ENCODE measurements around the gene SIMC1. TPM values are rescaled to one million over a fixed set of nuclear protein-coding genes. Genes with fewer than 3 reads are reported as not detected.
A peak's percentile ranks its signal among the peaks of the same experiment; 100 is the strongest.

SIMC1 gene
- total and polyA plus RNA-seq, 7 donors: 2.0 to 17.0 (median 7.6) TPM

- no peaks in the 10 kb centered on the region for H3K9me3 ChIP-seq
- H3K27ac ChIP-seq: no peak overlapping the region
- H3K4me3 ChIP-seq: no peak overlapping the region
- TF ChIP-seq CTCF (IDR thresholded peaks at IDR 0.05): no peak
- no peaks in the 10 kb centered on the region for H3K4me1 ChIP-seq
- H3K27me3 ChIP-seq (ENCODE audit: insufficient read depth in 3 of 3, low read length in 2 of 3): no peaks in the 10 kb centered on the region
- 16 to 29% (median 18%) methylated on average over 2 of the region's 2 CpGs for WGBS, 3 donors
- no peak for DNase-seq
- peaks cover 12 to 56% of the 10 kb centered on the region in 2 donors for H3K36me3 ChIP-seq (ENCODE audit: insufficient read depth in 1 of 2, low read depth in 1 of 2)
- intact Hi-C loops (cut with DNase I): no loop called here
- peak in 1 of 4 donors; percentile 57 for ATAC-seq
Measured at GRCh38 chr5:176342766-176343458, 104.7 kb downstream of the SIMC1 start.

- Histone ChIP-seq H3K4me3 (no peak overlapping the region), H3K27ac (no peak overlapping the region), H3K4me1 (peaks cover 10% of the 10 kb centered on the region), H3K36me3 (ENCODE audit: insufficient read depth in 1 of 2, low read depth in 1 of 2) (peaks cover 14 to 100% of the 10 kb centered on the region in 2 donors), H3K27me3 (ENCODE audit: insufficient read depth in 3 of 3, low read length in 2 of 3) (no peaks in the 10 kb centered on the region), H3K9me3 (no peaks in the 10 kb centered on the region)
- 93 to 96% (median 94%) methylated on average over 8 of the region's 8 CpGs for WGBS, 3 donors
- ATAC-seq (no peak), DNase-seq (no peak)
- intact Hi-C loops (cut with DNase I): no loop called here
- no peak for TF ChIP-seq CTCF (IDR thresholded peaks at IDR 0.05)
Measured at GRCh38 chr5:176350416-176350815, 112.2 kb downstream of the SIMC1 start.

- Histone ChIP-seq H3K27me3 (ENCODE audit: insufficient read depth in 3 of 3, low read length in 2 of 3) (no peaks in the 10 kb centered on the region), H3K27ac (no peak overlapping the region), H3K4me3 (no peak overlapping the region), H3K4me1 (peaks cover 10% of the 10 kb centered on the region), H3K36me3 (ENCODE audit: insufficient read depth in 1 of 2, low read depth in 1 of 2) (peaks cover 14 to 99% of the 10 kb centered on the region in 2 donors), H3K9me3 (no peaks in the 10 kb centered on the region)
- ATAC-seq: no peak
- no peak for TF ChIP-seq CTCF (IDR thresholded peaks at IDR 0.05)
- intact Hi-C loops (cut with DNase I): no loop called here
- DNase-seq: no peak
- WGBS, 3 donors: 90 to 98% (median 91%) methylated on average over 5 of the region's 5 CpGs
Measured at GRCh38 chr5:176352116-176352878, 114.1 kb downstream of the SIMC1 start.

GRCh38 chr5:176353533-176353932, 115.3 kb downstream of the SIMC1 start:
- WGBS, 3 donors: 42 to 47% (median 46%) methylated on average over 4 of the region's 4 CpGs
- peaks cover 10 to 99% of the 10 kb centered on the region in 2 donors for H3K36me3 ChIP-seq (ENCODE audit: insufficient read depth in 1 of 2, low read depth in 1 of 2)
- DNase-seq: no peak
- TF ChIP-seq CTCF (IDR thresholded peaks at IDR 0.05): no peak
- peak; percentile 82 to 89 (median 84) for ATAC-seq
- intact Hi-C loops (cut with DNase I): no loop called here
- no peak overlapping the region for H3K4me3 ChIP-seq
- no peaks in the 10 kb centered on the region for H3K9me3 ChIP-seq
- H3K27me3 ChIP-seq (ENCODE audit: insufficient read depth in 3 of 3, low read length in 2 of 3): no peaks in the 10 kb centered on the region
- H3K4me1 ChIP-seq: peaks cover 10% of the 10 kb centered on the region
- peak overlapping the region; percentile 48 for H3K27ac ChIP-seq
